Fibroblast of lung (primary cell): ENCODE results near the gene TIGIT. TPM values are rescaled to one million over a fixed set of nuclear protein-coding genes. Genes with fewer than 3 reads are reported as not detected.

ENCODE experiments used
- DNase-seq, 2 donors: peaks; one replicate each; pipeline versions ENCODE4 v3.0.0 to v3.0.0-alpha.2; 2010; ENCODE audit warnings: low read depth in 2 of 2
- H2AFZ ChIP-seq: 2 replicates; pipeline ENCODE4 v1.5.1; 2012; ENCODE audit warnings: low read length, control low read depth, inconsistent platforms
- H3K27ac ChIP-seq: 2 replicates; pipeline ENCODE4 v1.5.1; 2011; ENCODE audit warnings: low read length, control low read depth; ENCODE audit not compliant: insufficient read depth
- H3K27me3 ChIP-seq: 2 replicates; pipeline ENCODE4 v1.5.1; 2011; ENCODE audit warnings: mild to moderate bottlenecking, low read length; ENCODE audit not compliant: control insufficient read depth, insufficient read depth
- H3K36me3 ChIP-seq: 2 replicates; pipeline ENCODE4 v1.5.1; 2011; ENCODE audit warnings: low read length; ENCODE audit not compliant: control insufficient read depth, insufficient read depth
- H3K4me1 ChIP-seq: 2 replicates; pipeline ENCODE4 v1.5.1; 2011; ENCODE audit warnings: low read length; ENCODE audit not compliant: control insufficient read depth, insufficient read depth; ENCODE audit errors: extremely low read depth
- H3K4me2 ChIP-seq: 2 replicates; pipeline ENCODE4 v1.5.1; 2011; ENCODE audit warnings: low read length, control low read depth; ENCODE audit not compliant: insufficient read depth; ENCODE audit errors: extremely low read depth
- H3K4me3 ChIP-seq, 4 experiments: fragments of 200-600 bp in 1 of 4; sonication (generic) in 1 of 4; replicated peaks in 1 of 4; 2 replicates each; pipeline ENCODE4 v1.5.1; 2011 to 2016; ENCODE audit warnings: low read length in 4 of 4, low read depth in 3 of 4, mild to moderate bottlenecking in 3 of 4, control low read depth in 2 of 4, inconsistent platforms in 1 of 4, mixed read lengths in 1 of 4; ENCODE audit not compliant: insufficient read depth in 1 of 4; ENCODE audit errors: control extremely low read depth in 1 of 4
- H3K79me2 ChIP-seq: 2 replicates; pipeline ENCODE4 v1.5.1; 2012; ENCODE audit warnings: mild to moderate bottlenecking, low read length, inconsistent platforms; ENCODE audit not compliant: control insufficient read depth, insufficient read depth
- H3K9ac ChIP-seq: 2 replicates; pipeline ENCODE4 v1.5.1; 2011; ENCODE audit warnings: mild to moderate bottlenecking, low read length, control low read depth; ENCODE audit not compliant: insufficient read depth
- H3K9me3 ChIP-seq: 2 replicates; pipeline ENCODE4 v1.5.1; 2012; ENCODE audit warnings: low read depth, low read length; ENCODE audit not compliant: control insufficient read depth, insufficient read depth
- H4K20me1 ChIP-seq: 2 replicates; pipeline ENCODE4 v1.5.1; 2011; ENCODE audit warnings: low read length; ENCODE audit not compliant: control insufficient read depth, insufficient read depth; ENCODE audit errors: extremely low read depth
- CTCF ChIP-seq, 2 donors: IDR thresholded peaks in 1 of 2; conservative IDR thresholded peaks in 1 of 2; 1 replicate in 1 of 2; 2 replicates in 1 of 2; pipeline ENCODE4 v1.5.1; 2011 to 2012; ENCODE audit warnings: low read length in 2 of 2, control low read depth in 1 of 2, inconsistent platforms in 1 of 2, low read depth in 1 of 2, mild to moderate bottlenecking in 1 of 2
- EZH2 ChIP-seq: IDR thresholded peaks from 2 replicates; pipeline ENCODE4 v1.5.1; 2012; ENCODE audit warnings: low read length, control low read depth, mild to moderate bottlenecking; ENCODE audit errors: missing control alignments
- polyA minus RNA-seq: library from RNA; depleted of rRNA, polyadenylated mRNA; stranded (reverse); fragments of >200 nt; gene quantifications from 2 replicates; pipeline ENCODE4 v1.2.3, GENCODE V29; 2011; ENCODE audit warnings: low replicate concordance
- polyA plus RNA-seq, 2 donors: library from polyadenylated mRNA; depleted of rRNA in 1 of 2; stranded (reverse) in 1 of 2; unstranded in 1 of 2; fragments of >200 nt; gene quantifications; 2 replicates each; pipeline ENCODE4 v1.2.1, GENCODE V29; 2011 to 2012; ENCODE audit warnings: missing spikeins in 1 of 2
- total RNA-seq: library from RNA; depleted of rRNA; stranded (reverse); fragments of >200 nt; gene quantifications from 2 replicates; pipeline ENCODE4 v1.2.1, GENCODE V29; 2014

The TIGIT gene
- not detected in 2 replicates for total RNA-seq
- not detected in 2 replicates for polyA plus RNA-seq
- polyA plus RNA-seq (2012): not detected in 2 replicates
- polyA minus RNA-seq: not detected in 2 replicates

DNA sequence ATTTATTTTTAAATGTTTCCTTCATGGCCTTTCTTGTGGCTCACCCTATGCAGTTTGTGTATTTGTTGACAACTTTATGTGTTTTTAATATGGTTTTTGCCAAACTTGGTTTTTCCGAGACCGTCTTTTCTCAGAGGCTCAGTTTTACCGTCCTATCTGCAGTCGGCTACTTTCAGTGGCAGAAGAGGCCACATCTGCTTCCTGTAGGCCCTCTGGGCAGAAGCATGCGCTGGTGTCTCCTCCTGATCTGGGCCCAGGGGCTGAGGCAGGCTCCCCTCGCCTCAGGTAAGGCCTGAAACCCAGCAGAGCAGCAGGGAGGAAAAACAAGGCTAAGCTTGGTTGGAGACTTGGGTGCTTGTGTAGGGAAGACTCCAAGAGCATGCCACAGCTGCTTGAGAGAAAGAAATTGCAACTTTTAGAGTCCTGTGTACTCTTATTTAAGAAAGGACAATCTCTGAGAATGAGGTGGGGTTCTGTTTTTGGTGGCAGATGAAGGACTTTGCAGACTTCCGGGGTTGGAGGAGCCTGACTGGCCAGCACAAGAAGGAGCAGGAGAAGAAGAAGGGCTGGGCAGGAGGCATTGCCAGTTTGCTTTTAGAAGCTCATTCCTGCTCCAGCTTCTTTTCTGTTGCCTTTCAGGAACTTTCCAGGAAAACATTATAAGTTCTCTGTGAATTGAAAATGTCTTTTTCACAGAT, at the start of gene TIGIT:
TIGIT (plus strand) TSS at position 191 of the 698 bp plus-strand sequence; CDS start at position 225, 34 bp downstream.
- TF ChIP-seq EZH2 (no peak), CTCF (conservative IDR thresholded peaks at IDR 0.05 in 1 of 2, IDR thresholded peaks at IDR 0.05 in 1 of 2; ENCODE audit: low read depth in 1 of 2, low read length in 2 of 2) (no peak)
- H3K9ac ChIP-seq: no peak within 1 kb of the TSS
- no peak within 1 kb of the TSS for H3K27ac ChIP-seq
- H3K4me1 ChIP-seq: no peaks in the 10 kb centered on the region
- H3K9me3 ChIP-seq: no peaks in the 10 kb centered on the region
- H4K20me1 ChIP-seq: no peaks in the 10 kb centered on the region
- H3K4me3 ChIP-seq: no peak within 1 kb of the TSS
- no peaks in the 10 kb centered on the region for H3K79me2 ChIP-seq
- H3K27me3 ChIP-seq: no peaks in the 10 kb centered on the region
- no peak for DNase-seq
- no peak within 1 kb of the TSS for H2AFZ ChIP-seq
- H3K4me2 ChIP-seq: no peak within 1 kb of the TSS
- no peaks in the 10 kb centered on the region for H3K36me3 ChIP-seq

DNA sequence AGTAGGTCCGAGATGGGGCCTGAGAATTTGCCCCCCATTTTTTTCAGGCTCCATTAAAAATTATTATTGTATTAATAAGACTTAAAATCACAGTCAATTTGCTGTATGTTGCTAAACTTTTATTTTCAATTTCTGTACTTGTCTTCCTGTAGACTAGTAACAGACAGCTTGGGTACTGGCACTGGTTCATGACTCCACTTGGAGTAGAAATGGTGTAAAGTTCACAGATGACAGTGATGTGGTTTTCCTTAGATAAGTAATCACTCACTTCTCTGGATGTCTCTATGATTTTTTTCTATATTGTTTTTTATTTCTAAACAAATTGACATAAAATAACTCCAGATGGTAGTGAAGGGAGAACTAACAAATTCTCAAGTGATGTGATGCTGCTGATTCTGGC, 40.9 kb upstream of the TIGIT start:
- H3K4me3 ChIP-seq: no peak overlapping the region
- no peak for DNase-seq
- no peaks in the 10 kb centered on the region for H3K4me1 ChIP-seq
- H3K9ac ChIP-seq: no peak overlapping the region
- H3K27ac ChIP-seq: no peak overlapping the region
- H3K27me3 ChIP-seq: no peaks in the 10 kb centered on the region
- TF ChIP-seq CTCF (conservative IDR thresholded peaks at IDR 0.05 in 1 of 2, IDR thresholded peaks at IDR 0.05 in 1 of 2; ENCODE audit: low read depth in 1 of 2, low read length in 2 of 2) (no peak), EZH2 (no peak)
- H3K79me2 ChIP-seq: no peaks in the 10 kb centered on the region
- H2AFZ ChIP-seq: no peak overlapping the region
- H3K4me2 ChIP-seq: no peak overlapping the region
- no peaks in the 10 kb centered on the region for H4K20me1 ChIP-seq
- no peaks in the 10 kb centered on the region for H3K9me3 ChIP-seq
- H3K36me3 ChIP-seq: no peaks in the 10 kb centered on the region

GRCh38 chr3:114253505-114253904, 40.3 kb upstream of the TIGIT start:
- no peaks in the 10 kb centered on the region for H3K9me3 ChIP-seq
- no peak for DNase-seq
- H3K27ac ChIP-seq: no peak overlapping the region
- TF ChIP-seq CTCF (conservative IDR thresholded peaks at IDR 0.05 in 1 of 2, IDR thresholded peaks at IDR 0.05 in 1 of 2; ENCODE audit: low read depth in 1 of 2, low read length in 2 of 2) (no peak), EZH2 (no peak)
- H3K36me3 ChIP-seq: no peaks in the 10 kb centered on the region
- H3K9ac ChIP-seq: no peak overlapping the region
- no peak overlapping the region for H3K4me3 ChIP-seq
- no peaks in the 10 kb centered on the region for H3K27me3 ChIP-seq
- no peaks in the 10 kb centered on the region for H4K20me1 ChIP-seq
- H2AFZ ChIP-seq: no peak overlapping the region
- no peaks in the 10 kb centered on the region for H3K4me1 ChIP-seq
- no peaks in the 10 kb centered on the region for H3K79me2 ChIP-seq
- H3K4me2 ChIP-seq: no peak overlapping the region
